Spleen (tissue), 11 donors: ENCODE data around the gene TTN. TPM values are rescaled to one million over a fixed set of nuclear protein-coding genes. Genes with fewer than 3 reads are reported as not detected.

ENCODE experiments used
- DNase-seq: peaks from one replicate; pipeline ENCODE4 v3.0.0-alpha.2; 2020
- H3K27ac ChIP-seq, 8 donors: fragments of 200-600 bp; sonication (generic) in 7 of 8; 1 replicate in 4 of 8; 2 replicates in 4 of 8; pipeline versions ENCODE4 v1.5.0 to v1.8.0; 2016 to 2021; ENCODE audit warnings: inconsistent platforms in 4 of 8, mild to moderate bottlenecking in 4 of 8, moderate library complexity in 1 of 8
- H3K27me3 ChIP-seq, 7 donors: fragments of 200-600 bp; sonication (generic) in 6 of 7; replicated peaks in 1 of 7; 1 replicate in 4 of 7; 2 replicates in 3 of 7; pipeline versions ENCODE4 v1.5.0 to v1.8.0; 2016 to 2021; ENCODE audit warnings: inconsistent platforms in 3 of 7, mild to moderate bottlenecking in 1 of 7
- H3K36me3 ChIP-seq, 6 donors: fragments of 200-600 bp; sonication (generic) in 5 of 6; 1 replicate in 4 of 6; 2 replicates in 2 of 6; pipeline versions ENCODE4 v1.5.0 to v1.8.0; 2016 to 2021; ENCODE audit warnings: inconsistent platforms in 2 of 6
- H3K4me1 ChIP-seq, 6 donors: fragments of 200-600 bp; sonication (generic) in 5 of 6; 1 replicate in 3 of 6; 2 replicates in 3 of 6; pipeline versions ENCODE4 v1.5.0 to v1.8.0; 2016 to 2021; ENCODE audit warnings: inconsistent platforms in 3 of 6
- H3K4me3 ChIP-seq, 8 donors: fragments of 200-600 bp; sonication (generic) in 7 of 8; 1 replicate in 4 of 8; 2 replicates in 4 of 8; pipeline versions ENCODE4 v1.5.0 to v1.8.0; 2016 to 2021; ENCODE audit warnings: inconsistent platforms in 4 of 8, mild to moderate bottlenecking in 4 of 8, moderate library complexity in 2 of 8
- H3K9me3 ChIP-seq, 8 donors: fragments of 200-600 bp; sonication (generic) in 7 of 8; 1 replicate in 4 of 8; 2 replicates in 4 of 8; pipeline versions ENCODE4 v1.5.0 to v1.8.0; 2016 to 2021; ENCODE audit warnings: inconsistent platforms in 4 of 8
- POLR2A ChIP-seq, 3 donors: fragments of 450-650 bp; IDR thresholded peaks; one replicate each; pipeline ENCODE4 v1.5.1; 2017; ENCODE audit warnings: antibody characterized with exemption in 3 of 3, mild to moderate bottlenecking in 1 of 3
- POLR2AphosphoS5 ChIP-seq, 3 donors: sonication (generic); formaldehyde crosslinking; IDR thresholded peaks; one replicate each; pipeline ENCODE4 v1.5.1; 2017; ENCODE audit warnings: antibody characterized with exemption in 3 of 3
- WGBS, 5 donors: extraction: QIAGEN DNeasy Blood & Tissue Kit in 3 of 5; methylation state at CpG; one replicate each; pipeline versions ENCODE4 v1.1.5 to v1.1.7; 2013 to 2018; 5-methylcytosine and 5-hydroxymethylcytosine counted together
- intact Hi-C: fragments of 100-400 bp; cut with DNase I; formaldehyde crosslinking; loops from one replicate; pipeline ENCODE4 v1.15.0; 2023; ENCODE audit warnings: low total_unique reads
- polyA plus RNA-seq, 3 donors: library from polyadenylated mRNA; stranded (reverse); fragments of 200-250 nt; gene quantifications; one replicate each; pipeline ENCODE4 v1.2.1, GENCODE V29; 2013
- total RNA-seq, 7 donors: library from RNA; depleted of rRNA in 3 of 7; stranded (reverse); fragments of >200 nt in 3 of 7; fragmentation: NEBNext Ultra II Directional in 4 of 7; extraction: Animal tissue kit (Norgen Biotek cat#: 25700) in 4 of 7; gene quantifications; one replicate each; pipeline versions ENCODE4 v1.1.0 to v1.2.1, GENCODE V29; 2016 to 2021
- TF ChIP-seq, protein P1 (sequence below), 11 experiments: fragments of 200-600 bp in 7 of 11; fragments of 450-650 bp in 4 of 11; sonication (generic) in 4 of 11; IDR thresholded peaks in 8 of 11; conservative IDR thresholded peaks in 3 of 11; 1 replicate in 7 of 11; 2 replicates in 4 of 11; pipeline versions ENCODE4 v1.4.0 to v1.8.0; 2016 to 2021; ENCODE audit warnings: antibody characterized with exemption in 11 of 11, inconsistent platforms in 4 of 11, mild to moderate bottlenecking in 1 of 11
- donor health status: healthy with polysubstance abuse.
- donor health status: DM: no; HTN: no; CAD: no; lungs with moderate emphysema.
- donor health status: DM: no; HTN: no; CAD: no.
- donor health status: Bipolar disorder and iron deficiency.
- donor health status: healthy.
- donor health status: DM: no; HTN: no; CAD: no.
- donor health status: DM: yes; HTN: yes; CAD: no.

Gene TTN
- total and polyA plus RNA-seq, 10 donors: 0.23 to 28.5 (median 19.6) TPM

DNA sequence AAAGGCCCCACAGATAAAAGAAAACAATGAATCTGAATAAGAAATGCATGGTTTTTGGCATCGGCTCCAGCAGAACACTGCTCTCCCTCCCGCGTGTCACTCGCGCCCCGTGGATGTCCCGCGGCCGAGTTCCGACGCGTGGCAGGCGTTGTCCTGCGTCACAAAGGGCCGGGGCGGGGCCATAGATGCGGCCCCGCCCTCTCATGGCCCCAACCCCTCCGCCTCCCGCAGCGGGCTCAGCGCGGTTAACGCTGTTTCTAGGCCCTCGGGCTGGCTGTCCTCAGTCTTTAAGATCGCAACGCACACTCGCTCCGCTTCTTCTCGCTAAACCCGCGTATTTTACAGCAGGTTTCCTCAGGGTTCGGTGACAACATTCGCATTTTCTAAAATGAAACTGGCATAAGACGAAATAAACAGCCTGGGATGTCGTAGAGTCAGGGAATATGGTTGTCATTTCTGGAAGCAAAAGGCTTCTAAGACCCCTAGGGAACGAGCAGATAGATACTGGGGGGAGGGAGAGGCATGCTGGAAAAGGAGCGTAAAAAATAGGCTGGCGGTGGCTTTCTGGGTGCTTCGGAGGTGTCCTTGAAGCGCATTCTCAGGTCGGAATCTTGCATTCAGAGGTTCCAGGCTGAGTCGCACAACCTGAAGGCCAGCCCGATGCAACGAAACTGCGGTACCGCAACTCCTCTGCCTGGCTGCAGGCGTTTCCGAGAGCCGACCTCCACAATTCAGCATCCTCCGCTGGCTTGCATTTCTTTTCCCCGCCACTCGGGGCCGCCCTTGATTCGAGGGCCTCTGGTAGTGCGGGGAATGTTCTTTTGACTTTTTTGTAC is 328.6 kb downstream of the TTN start, which contains the start of gene FKBP7:
Gene FKBP7, minus strand, starts transcription at position 162 of the 836 bp plus-strand sequence. Its CDS starts 101 bp downstream, at position 61.
- H3K27me3 ChIP-seq: no peaks in the 10 kb centered on the region
- intact Hi-C loops: no loop called here
- WGBS, 5 donors: 1% methylated on average over 55 to 56 of the region's 56 CpGs
- peak; percentile 98 for DNase-seq
- TF ChIP-seq POLR2A (IDR thresholded peaks at IDR 0.05) (peak in 1 of 3 donors; percentile 57), POLR2AphosphoS5 (IDR thresholded peaks at IDR 0.05) (peak; percentile 89 to 94 (median 91))
- TF ChIP-seq, protein P1, sequence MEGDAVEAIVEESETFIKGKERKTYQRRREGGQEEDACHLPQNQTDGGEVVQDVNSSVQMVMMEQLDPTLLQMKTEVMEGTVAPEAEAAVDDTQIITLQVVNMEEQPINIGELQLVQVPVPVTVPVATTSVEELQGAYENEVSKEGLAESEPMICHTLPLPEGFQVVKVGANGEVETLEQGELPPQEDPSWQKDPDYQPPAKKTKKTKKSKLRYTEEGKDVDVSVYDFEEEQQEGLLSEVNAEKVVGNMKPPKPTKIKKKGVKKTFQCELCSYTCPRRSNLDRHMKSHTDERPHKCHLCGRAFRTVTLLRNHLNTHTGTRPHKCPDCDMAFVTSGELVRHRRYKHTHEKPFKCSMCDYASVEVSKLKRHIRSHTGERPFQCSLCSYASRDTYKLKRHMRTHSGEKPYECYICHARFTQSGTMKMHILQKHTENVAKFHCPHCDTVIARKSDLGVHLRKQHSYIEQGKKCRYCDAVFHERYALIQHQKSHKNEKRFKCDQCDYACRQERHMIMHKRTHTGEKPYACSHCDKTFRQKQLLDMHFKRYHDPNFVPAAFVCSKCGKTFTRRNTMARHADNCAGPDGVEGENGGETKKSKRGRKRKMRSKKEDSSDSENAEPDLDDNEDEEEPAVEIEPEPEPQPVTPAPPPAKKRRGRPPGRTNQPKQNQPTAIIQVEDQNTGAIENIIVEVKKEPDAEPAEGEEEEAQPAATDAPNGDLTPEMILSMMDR (IDR thresholded peaks at IDR 0.05 in 8 of 11, conservative IDR thresholded peaks at IDR 0.05 in 3 of 11): peak; percentile 41 to 88 (median 75)
- no peaks in the 10 kb centered on the region for H3K36me3 ChIP-seq
- peaks cover 31 to 55% (median 48%) of the 10 kb centered on the region in 6 donors for H3K4me1 ChIP-seq
- H3K4me3 ChIP-seq: peak within 1 kb of the TSS; percentile 59 to 84 (median 66)
- H3K9me3 ChIP-seq: no peaks in the 10 kb centered on the region
- H3K27ac ChIP-seq: peak within 1 kb of the TSS; percentile 92 to 98 (median 96)

DNA sequence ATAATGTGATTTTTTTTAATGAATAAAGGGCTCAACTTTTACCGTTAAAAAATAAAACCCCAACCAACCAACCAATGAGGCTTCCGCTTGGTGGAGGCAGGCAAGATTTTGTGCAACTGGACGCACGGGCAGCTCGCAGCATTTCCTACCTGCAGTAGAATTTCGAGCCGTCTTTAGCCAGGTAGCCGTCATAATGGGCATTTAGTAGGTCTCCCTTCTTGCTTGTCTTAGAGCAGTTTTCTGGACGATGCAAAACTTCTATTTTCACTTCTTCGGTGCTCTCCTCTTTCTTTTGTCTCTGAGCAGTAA is 329.1 kb downstream of the TTN start:
- DNase-seq: peak; percentile 75
- intact Hi-C loops: no loop called here
- no peak for TF ChIP-seq POLR2AphosphoS5 (IDR thresholded peaks at IDR 0.05)
- no peak for TF ChIP-seq POLR2A (IDR thresholded peaks at IDR 0.05)
- TF ChIP-seq, protein P1 (IDR thresholded peaks at IDR 0.05 in 8 of 11, conservative IDR thresholded peaks at IDR 0.05 in 3 of 11): no peak
- Histone ChIP-seq H3K27ac (peak overlapping the region; percentile 92 to 98 (median 96)), H3K36me3 (no peaks in the 10 kb centered on the region), H3K4me3 (peak overlapping the region; percentile 59 to 84 (median 66)), H3K27me3 (no peaks in the 10 kb centered on the region), H3K9me3 (no peaks in the 10 kb centered on the region), H3K4me1 (peaks cover 31 to 49% (median 43%) of the 10 kb centered on the region in 6 donors)
- 0 to 1% (median 1%) methylated on average over 10 of the region's 10 CpGs for WGBS, 5 donors

DNA sequence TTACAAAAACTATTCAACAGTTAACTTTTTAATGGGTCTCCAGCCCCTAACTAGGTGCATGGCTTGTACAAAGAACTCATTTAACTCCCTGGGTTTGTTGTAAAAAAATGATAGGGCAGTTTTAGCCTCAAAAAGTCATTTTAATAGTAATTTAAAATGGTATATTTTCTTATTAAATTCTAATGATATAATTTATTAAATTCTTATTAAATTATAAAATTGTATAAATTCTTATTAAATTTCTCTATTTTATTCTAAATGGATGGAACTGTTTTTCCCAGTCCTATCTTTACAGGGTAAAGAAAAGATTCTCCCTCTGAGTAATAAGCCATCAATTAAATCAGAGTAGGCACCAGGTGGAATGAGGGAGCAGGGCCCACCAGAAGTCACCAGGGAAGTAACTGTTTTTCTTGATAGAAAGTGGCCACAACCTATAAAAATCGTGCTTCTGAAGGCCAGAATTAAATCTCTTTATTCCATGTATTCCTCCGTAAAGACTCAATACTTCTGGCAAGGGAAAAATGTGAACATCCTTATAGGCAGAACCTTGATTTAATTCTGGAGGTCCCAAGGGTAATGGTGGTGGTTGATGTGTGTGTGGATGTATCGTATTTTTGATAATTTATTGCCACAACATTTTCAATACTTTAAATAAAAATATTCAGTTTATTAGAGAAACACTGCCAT is 329.6 kb downstream of the TTN start:
- no peaks in the 10 kb centered on the region for H3K27me3 ChIP-seq
- WGBS, 5 donors: 11 to 13% (median 12%) methylated on average over 3 of the region's 3 CpGs
- H3K4me3 ChIP-seq: peak overlapping the region; percentile 59 to 84 (median 66)
- no peaks in the 10 kb centered on the region for H3K36me3 ChIP-seq
- TF ChIP-seq POLR2A (IDR thresholded peaks at IDR 0.05): no peak
- no peak for TF ChIP-seq POLR2AphosphoS5 (IDR thresholded peaks at IDR 0.05)
- TF ChIP-seq, protein P1 (IDR thresholded peaks at IDR 0.05 in 8 of 11, conservative IDR thresholded peaks at IDR 0.05 in 3 of 11): no peak
- intact Hi-C loops: no loop called here
- no peaks in the 10 kb centered on the region for H3K9me3 ChIP-seq
- peak overlapping the region in 5 of 8 donors; percentile 94 to 98 (median 97) for H3K27ac ChIP-seq
- no peak for DNase-seq
- H3K4me1 ChIP-seq: peaks cover 27 to 44% (median 39%) of the 10 kb centered on the region in 6 donors

DNA sequence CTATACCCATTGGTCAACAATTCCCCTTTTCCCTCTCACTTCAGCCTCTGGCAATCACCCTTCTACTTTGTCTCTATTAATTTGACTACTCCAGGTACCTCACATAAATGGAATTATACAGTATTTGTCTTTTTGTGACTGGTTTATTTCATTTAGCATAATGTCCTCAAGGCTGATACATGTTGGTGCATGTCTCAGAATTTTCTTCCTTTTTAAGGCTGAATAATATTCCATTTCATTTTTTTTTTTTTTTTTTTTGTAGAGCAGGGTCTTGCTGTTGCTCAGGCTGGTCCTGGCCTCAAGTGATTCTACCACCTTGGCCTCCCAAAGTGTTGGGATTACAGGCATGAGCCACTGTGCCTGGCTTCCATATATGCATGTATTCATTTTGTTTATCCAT is 330.7 kb downstream of the TTN start:
- H3K36me3 ChIP-seq: no peaks in the 10 kb centered on the region
- H3K27me3 ChIP-seq: no peaks in the 10 kb centered on the region
- intact Hi-C loops: no loop called here
- no peak overlapping the region for H3K4me3 ChIP-seq
- DNase-seq: no peak
- no peak overlapping the region for H3K27ac ChIP-seq
- H3K9me3 ChIP-seq: no peaks in the 10 kb centered on the region
- TF ChIP-seq, protein P1 (IDR thresholded peaks at IDR 0.05 in 8 of 11, conservative IDR thresholded peaks at IDR 0.05 in 3 of 11): no peak
- no peak for TF ChIP-seq POLR2A (IDR thresholded peaks at IDR 0.05)
- TF ChIP-seq POLR2AphosphoS5 (IDR thresholded peaks at IDR 0.05): no peak
- H3K4me1 ChIP-seq: peaks cover 16 to 33% (median 28%) of the 10 kb centered on the region in 6 donors
